Renal pelvis (tissue), 4 donors: ENCODE data around the gene CBX1. TPM values are rescaled to one million over a fixed set of nuclear protein-coding genes. Genes with fewer than 3 reads are reported as not detected.
"Not testable (repeated sequence)": the region's sequence is repeated elsewhere in the genome, so short reads cannot be mapped to it uniquely, and the experiment has no call there.

Experiments
- DNase-seq: peaks from one replicate; pipeline ENCODE4 v3.0.0-alpha.2; 2013
- polyA plus RNA-seq, 3 donors: library from polyadenylated mRNA; unstranded; fragments of 120-200 nt; gene quantifications; one replicate each; pipeline ENCODE4 v1.2.1, GENCODE V29; 2013; ENCODE audit not compliant: insufficient read length in 3 of 3

The CBX1 gene
- polyA plus RNA-seq, 3 donors = 156 to 200 (median 184) TPM

DNA sequence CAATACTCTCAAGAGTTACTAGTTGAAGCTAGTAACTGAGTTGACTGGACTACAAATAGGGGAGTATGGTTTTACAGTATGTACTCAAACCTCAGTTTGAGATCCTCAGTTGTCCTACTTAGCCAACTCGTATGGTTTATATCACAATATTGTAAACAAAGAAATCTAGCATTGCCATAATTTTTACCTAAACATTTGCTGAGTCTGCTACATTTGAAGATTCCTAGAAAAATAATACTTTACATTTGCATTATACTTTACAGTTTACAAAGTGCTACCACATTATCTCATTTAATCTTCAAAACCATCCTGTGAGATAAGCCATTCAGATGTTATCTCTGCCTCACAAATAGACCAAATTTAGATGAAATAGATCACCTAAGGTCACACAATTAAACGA, 16.3 kb downstream of the CBX1 start:
- no peak for DNase-seq

DNA sequence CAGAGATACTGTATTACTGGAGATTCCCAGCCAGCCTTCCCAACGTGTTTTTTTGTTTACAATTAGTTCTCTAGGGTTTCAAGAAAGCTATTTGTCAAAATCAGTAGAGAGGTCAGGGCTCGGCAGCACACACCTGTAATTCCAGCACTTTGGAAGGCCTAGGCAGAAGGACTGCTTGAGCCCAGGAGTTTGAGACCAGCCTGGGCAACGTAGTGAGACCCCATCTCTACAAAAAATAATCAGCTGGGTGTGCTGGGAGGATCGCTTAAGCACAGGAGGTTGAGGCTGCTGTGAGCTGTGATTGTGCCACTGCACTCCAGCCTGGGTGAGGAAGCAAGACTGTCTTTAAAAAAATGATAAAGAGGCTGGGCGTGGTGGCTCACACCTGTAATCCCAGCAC, 19.4 kb downstream of the CBX1 start:
- DNase-seq = no peak

DNA sequence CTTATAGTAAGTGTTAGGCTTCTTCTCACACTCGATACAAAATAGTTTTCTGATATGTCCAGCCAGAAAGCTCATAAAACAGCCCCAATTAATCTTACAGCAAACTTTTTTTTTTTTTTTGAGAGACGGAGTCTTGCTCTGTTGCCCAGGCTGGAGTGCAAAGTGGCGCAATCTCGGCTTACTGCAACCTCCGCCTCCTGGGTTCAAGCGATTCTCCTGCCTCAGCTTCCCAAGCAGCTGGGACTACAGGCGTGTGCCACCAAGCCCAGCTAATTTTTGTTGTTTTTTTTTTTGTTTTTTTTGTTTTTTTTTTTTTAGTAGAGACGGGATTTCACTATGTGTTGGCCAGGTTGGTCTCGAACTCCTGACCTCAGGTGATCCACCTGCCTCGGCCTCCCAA, 24.1 kb downstream of the CBX1 start:
- not testable (repeated sequence) for DNase-seq

DNA sequence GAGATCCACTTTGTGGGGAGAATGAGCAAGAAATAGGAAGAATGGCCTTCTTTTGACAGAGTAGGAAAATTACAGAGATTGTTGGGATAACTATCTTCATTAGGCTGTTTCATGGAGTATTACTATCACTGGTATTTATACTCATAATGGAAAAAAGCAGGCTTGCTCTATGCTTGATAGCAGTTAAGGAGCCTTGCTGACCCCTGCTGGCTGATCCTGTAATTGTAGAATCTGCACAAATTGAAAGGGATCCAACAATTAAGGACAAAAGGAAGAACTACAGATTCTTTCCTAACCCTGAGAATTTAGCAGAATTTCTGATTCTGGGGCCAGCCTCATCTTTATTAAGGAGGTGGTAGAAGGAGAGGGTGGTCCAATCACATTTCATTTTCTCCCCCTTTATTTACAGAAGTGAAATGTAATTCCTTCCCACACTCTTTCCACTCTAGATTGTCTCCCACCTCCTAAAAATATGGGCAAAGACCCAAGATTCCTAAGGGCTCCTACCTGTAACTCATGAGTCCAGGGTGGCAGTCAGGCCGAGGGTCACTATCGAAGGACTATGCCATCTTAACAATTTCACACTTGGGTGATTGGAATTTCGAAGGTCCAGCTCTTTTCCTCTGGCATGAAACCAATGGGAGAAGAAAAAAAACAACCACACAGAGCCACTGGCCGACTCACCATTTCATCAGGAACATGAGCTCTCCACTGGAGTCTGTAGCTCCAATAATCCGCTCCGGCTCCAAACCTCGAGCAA, 26.8 kb downstream of the CBX1 start:
- peak; percentile 80 for DNase-seq

DNA sequence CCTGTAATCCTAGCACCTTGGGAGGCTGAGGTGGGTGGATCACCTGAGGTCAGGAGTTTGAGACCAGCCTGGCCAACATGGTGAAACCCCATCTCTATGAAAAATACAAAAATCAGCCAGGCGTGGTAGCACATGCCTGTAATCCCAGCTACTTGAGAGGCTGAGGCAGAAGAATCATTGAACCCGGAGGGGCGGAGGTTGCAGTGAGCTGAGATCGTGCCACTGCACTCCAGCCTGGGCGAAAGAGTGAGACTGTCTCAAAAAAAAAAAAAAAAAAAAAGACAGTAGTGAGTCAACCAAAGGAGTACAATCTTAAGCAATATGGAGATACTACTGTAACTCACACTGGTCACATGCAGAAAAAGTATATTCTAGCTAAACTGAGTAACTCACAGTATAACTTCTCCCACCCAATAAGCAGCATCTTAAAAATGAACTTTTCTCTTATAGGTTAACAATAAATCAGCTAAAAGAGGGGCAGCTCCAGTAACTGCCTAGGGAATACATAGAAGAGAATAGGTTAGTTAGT, 27.6 kb downstream of the CBX1 start:
- DNase-seq = not testable (repeated sequence)

DNA sequence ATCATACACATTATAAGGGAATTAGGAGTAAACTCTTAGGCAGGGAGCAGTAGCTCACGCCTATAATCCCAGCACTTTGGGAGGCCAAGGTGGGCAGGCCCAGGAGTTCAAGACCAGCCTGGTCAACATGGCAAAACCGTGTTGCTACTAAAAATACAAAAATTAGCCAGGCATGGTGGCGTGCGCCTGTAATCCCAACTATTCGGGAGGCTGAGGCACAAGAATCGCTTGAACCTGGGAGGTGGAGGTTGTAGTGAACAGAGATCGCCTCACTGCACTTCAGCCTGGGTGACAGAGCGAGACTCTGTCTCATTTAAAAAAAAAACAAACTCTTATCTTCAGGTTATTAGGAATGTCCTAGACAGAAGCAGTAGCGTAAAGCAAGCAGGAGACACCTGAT, 28.5 kb downstream of the CBX1 start:
- DNase-seq = not testable (repeated sequence)

DNA sequence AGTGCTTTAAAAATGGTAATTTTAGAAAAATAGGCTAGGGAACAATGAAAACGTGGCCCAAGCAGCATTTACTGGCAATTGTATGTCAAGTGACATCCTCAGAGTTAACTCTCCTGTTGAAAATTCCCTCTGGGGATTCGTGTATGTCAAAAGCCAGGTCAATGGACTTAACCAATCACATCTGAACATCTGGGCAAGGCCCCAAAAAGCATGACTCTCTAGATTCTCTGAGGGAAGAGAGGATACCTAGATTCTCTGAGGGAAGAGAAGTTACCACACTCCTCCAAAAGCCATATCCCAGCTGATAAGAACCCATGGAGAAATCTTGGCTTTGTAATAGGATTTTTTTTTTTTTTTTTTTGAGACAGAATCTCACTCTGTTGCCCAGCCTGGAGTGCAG, 29.6 kb downstream of the CBX1 start:
- DNase-seq = no peak

DNA sequence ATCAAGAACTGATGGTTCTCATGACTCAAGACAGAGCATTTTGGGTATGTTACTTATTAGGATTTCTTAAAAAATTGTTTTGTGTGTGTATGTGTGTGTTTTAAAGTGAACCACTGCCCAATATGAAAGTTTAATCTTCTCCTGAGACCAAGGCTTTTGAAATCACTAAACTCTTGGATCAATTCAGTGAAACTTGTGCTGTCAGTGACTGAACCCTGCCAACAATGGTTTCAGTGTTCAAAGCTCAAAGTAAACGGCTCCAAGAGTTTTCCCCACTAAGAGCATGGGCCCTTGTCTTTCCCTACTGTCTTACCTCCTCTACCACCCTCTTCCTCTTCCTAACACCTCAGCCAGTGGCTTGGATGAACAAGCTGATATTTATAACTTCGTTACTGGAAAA, 31.1 kb downstream of the CBX1 start:
- no peak for DNase-seq

DNA sequence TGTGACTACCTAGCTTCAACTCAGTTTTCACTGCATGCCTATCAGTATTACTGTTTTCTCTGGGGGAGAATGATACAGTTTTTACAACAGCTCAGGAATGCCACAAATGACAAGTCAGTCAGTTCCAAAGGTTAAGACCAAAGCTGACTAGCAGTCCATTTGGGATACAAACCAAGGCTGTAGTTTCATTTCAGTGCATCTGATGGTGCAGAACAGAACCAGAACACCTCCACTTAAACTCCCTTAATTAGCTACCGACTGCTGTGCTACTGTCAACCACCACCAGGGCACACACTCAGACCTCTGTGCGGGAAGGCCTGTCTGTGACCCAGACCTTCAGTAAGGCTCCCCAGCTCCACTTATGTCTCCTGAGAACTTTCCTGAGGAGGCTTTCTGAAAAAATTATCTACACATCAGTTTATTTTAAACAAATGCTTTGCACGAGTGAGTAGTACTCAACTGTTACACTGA, 32.8 kb downstream of the CBX1 start:
- no peak for DNase-seq

DNA sequence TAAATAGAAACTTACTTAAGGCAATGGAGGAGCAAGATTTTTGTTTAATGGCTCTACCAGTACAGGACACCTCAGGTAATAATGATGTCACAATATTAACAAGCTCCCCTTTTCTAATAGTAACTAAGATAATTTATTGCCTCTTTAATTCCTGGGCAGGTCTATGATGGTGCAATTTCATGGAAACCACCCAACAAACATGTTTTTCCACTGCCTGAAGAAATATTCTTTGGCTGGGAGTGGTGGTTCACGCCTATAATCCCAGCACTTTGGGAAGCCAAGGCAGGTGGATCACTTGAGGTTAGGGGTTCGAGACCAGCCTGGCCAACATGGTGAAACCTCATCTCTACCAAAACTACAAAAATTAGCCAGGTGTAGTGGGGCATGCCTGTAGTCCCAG, 33.5 kb downstream of the CBX1 start:
- not testable (repeated sequence) for DNase-seq

DNA sequence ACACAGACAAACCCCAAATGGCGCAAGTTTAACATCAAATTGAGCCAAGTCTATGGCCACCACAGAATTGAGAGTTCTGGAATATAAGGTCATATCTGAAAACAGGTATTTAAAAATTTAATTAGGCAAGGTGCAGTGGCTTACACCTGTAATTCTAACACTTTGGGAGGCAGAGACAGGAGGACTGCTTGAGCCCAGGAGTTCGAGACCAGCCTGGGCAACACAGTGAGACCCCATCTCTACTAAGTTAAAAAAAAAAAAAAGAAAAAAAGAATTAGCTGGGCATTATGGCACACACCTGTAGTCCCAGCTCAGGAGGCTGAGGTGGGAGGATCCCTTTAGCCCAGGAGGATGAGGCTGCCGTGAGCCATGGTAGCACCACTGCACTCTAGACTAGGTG, 34.0 kb downstream of the CBX1 start:
- no peak for DNase-seq

DNA sequence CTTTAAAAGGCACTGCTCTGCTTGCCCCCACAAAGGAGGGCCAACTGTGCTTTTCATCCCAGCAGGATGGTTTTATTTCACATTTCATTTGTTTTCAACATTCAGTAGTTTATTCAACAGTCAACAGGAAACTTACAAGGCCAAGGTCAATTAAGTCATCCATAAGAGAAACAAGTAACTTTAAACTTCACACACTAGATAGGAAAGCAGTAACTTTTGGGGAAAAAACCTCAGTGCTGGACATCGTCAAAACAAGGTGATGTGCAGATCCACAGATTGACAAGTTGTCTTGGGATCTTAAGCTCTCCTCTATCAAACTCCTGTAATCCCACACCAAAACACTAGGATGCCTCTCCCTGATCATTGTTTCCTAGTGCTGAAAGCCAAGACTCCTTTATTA, 34.6 kb downstream of the CBX1 start:
- no peak for DNase-seq

DNA sequence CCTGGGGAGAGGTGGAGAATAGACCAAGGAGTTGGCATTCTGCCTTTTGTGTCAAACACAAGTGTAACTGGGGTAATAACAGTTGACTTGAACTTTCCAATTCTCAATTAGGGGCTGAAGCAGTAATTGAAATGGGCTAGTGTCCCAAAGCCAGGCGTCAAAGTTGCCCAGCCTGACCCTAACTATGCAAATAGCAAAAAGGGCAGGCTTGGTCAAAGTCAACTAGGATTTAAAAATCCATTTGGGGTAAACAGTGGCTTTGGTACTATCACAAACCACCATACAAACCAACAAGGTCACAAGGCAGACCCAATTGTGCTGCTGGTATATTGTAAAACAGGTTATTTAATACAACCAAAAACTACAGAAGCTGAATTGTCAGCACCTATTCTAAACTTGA, 35.1 kb downstream of the CBX1 start:
- no peak for DNase-seq

DNA sequence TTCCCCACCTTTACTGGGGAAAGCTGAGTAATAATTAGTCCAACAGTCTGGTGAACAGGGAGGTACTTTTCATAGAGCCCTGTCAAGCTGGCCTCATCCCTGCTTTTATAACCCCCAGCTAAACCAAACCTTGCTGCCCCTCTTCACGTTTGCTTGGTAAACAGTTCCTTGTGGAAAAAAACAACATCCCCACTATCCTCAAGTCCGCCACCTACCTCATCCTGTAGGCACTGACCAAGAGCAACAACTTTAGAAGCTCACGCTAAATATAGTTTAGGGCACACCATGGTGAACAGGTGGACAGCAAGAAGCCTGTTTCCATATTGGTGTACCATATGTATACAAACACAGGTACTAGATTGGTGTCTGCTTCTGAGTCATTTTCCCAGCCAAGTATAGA, 36.6 kb downstream of the CBX1 start:
- no peak for DNase-seq

DNA sequence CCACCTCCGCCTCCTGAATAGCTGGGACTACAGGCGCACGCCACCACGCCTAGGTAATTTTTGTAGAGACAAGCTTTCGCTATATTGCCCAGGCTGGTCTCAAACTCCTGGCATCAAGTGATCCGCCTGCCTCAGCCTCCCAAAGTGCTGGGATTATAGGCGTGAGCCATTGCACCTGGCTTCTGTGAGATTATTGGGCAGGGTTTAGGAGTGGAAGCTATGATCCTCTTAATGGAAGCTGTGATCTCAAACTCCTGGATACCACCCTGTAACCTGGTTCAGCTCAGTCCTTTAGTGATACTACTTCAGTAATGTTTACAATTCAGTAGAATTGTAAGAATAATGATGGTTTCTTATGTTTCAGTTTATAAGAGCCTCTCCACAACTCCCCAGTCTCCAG, 39.0 kb downstream of the CBX1 start:
- no peak for DNase-seq

DNA sequence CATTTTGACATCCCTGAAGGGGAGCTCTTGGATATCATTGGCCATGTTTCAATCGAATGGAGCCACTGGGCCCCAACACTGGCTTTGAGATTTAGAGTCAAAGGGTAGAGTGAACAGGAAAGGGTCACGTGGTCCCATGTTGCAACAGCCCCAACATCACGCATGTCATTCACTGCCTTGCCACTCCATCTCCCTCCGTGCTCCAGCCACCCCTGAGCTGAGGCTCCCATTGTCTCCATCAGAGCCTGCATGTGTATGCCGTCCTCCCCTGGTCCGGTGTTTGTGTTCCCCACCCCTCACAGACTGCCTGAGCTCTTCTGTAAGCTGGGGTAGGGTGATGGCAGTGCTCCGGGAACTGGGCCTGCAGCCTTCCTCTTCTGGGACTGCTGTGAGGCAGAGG, 41.0 kb downstream of the CBX1 start:
- no peak for DNase-seq

DNA sequence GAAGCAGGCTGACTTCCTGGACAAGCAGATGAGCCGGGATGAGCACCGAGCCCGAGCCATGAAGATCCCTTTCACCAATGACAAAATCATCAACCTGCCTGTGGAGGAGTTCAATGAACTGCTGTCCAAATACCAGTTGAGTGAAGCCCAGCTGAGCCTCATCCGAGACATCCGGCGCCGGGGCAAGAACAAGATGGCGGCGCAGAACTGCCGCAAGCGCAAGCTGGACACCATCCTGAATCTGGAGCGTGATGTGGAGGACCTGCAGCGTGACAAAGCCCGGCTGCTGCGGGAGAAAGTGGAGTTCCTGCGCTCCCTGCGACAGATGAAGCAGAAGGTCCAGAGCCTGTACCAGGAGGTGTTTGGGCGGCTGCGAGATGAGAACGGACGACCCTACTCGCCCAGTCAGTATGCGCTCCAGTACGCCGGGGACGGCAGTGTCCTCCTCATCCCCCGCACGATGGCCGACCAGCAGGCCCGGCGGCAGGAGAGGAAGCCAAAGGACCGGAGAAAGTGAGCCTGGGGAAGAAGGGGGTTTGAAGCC, 42.1 kb downstream of the CBX1 start:
- no peak for DNase-seq

DNA sequence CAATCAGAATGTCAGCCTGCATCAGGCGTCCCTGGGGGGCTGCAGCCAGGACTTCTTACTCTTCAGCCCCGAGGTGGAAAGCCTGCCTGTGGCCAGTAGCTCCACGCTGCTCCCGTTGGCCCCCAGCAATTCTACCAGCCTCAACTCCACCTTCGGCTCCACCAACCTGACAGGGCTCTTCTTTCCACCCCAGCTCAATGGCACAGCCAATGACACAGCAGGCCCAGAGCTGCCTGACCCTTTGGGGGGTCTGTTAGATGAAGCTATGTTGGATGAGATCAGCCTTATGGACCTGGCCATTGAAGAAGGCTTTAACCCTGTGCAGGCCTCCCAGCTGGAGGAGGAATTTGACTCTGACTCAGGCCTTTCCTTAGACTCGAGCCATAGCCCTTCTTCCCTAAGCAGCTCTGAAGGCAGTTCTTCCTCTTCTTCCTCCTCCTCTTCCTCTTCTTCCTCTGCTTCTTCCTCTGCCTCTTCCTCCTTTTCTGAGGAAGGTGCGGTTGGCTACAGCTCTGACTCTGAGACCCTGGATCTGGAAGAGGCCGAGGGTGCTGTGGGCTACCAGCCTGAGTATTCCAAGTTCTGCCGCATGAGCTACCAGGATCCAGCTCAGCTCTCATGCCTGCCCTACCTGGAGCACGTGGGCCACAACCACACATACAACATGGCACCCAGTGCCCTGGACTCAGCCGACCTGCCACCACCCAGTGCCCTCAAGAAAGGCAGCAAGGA, 42.7 kb downstream of the CBX1 start:
- DNase-seq = no peak

DNA sequence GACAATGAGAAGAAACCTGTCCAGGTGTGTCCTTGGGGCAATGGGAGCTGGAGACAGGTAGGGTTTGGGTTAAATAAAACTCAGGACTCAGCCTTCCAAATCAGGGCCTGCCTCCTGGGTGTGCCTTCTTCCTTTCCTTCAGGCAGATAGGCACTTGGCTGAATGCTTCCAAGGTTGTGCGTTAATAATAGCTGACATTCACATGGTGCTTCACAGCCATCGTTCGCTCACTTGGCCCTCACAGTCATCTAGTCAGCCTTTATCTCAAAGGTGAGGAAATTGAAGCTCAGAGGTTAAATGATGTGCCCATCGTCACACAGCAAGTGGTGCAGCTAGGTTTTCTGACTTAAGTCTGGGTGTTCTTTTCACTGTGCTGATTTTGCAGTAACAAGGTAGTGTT, 43.7 kb downstream of the CBX1 start:
- no peak for DNase-seq

DNA sequence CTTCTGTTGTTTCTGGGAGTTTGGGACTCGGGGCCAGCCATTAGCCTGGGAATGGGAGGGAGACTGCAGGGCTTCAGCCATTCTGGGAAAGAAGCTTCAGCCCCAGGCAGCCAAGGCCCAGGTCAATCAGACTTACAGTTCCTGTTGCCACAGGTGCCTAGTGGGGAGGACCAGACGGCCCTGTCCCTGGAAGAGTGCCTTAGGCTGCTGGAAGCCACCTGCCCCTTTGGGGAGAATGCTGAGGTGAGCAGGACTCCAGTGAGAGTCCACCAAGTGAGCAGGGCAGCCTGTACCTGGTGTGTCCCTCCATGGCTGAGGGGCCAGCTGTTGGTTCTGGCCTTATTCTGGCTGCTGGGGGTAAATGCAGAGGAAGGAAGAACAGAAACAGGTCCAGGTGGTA, 44.4 kb downstream of the CBX1 start:
- DNase-seq = no peak

DNA sequence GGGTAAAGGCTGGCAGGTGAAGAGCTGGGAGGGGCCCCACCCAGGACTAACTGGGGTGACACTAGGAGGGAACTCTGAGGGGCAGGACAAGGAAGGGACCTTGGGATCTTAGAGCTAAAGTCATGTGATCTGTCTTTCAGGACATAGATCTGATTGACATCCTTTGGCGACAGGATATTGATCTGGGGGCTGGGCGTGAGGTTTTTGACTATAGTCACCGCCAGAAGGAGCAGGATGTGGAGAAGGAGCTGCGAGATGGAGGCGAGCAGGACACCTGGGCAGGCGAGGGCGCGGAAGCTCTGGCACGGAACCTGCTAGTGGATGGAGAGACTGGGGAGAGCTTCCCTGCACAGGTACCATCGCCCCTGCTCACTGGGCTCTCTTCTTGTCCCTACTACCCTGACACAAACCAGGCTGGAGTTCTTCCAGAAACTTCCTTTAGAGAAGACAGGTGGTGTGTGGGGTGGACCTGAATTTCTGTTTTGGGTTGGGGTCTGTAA, 45.0 kb downstream of the CBX1 start:
- no peak for DNase-seq

DNA sequence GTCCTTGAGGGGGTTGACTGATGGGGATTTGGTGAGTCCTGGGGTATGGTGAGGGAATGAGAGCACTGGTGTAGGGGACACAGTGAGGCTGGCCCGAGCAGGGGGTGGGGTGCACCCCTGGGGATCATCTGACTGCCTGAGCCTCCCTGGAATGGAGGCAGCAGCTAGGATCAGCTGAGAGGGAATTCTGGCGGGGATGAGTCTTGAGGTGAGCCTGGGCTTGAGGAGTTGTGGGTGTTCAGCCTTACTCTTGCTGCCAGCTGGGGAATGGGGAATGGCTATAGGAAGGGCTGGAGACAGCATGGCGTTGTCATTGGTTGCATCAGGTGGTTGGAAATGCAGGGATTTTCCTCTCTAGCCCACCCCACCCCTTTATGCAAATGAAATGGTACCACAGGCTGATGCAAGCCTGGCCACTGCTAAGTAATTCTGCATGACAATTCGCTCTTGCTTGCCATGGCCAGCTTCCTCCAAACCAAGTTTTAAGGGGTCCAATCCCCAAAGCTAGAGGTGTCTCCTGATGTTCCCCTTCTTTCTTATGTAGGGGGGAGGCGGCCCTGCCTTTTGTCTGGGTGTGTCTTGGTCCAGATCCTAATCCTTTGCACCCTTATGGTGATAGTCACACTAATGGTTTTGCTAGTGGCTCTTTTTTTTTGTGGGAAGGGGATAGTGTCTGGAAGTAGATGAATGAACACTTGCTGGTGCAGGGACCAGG, 45.6 kb downstream of the CBX1 start:
- DNase-seq = no peak
